HG03103 (cell line): Measurements from ENCODE around the gene FSD1.
A peak's percentile ranks its signal among the peaks of the same experiment; 100 is the strongest.
"Not testable (repeated sequence)": the region's sequence is repeated elsewhere in the genome, so short reads cannot be mapped to it uniquely, and the experiment has no call there.

Experiments used
- ATAC-seq: cut with Tn5 transposase; IDR thresholded peaks from one replicate; pipeline ENCODE4 v1.9.1; 2021; ENCODE audit warnings: low read depth; ENCODE audit not compliant: unreplicated experiment

FSD1 gene

GRCh38 chr19:4342314-4342614 lies 37.9 kb downstream of the FSD1 start:
- ATAC-seq = no peak

GRCh38 chr19:4342615-4343369 lies 38.4 kb downstream of the FSD1 start:
- ATAC-seq = peak; percentile 79

GRCh38 chr19:4343370-4344307 lies 39.2 kb downstream of the FSD1 start, which contains the start of gene MPND:
MPND (plus strand) TSS chr19:4343562; CDS start chr19:4343594, 32 bp downstream.
- ATAC-seq = peak; percentile 44

GRCh38 chr19:4345342-4346019 lies 41.1 kb downstream of the FSD1 start:
- ATAC-seq = no peak

GRCh38 chr19:4346020-4346383 lies 41.6 kb downstream of the FSD1 start:
- ATAC-seq = no peak

- ATAC-seq = no peak
These were observed 43.1 kb downstream of the FSD1 start for GRCh38 chr19:4347521-4347920.

GRCh38 chr19:4349225-4349624 lies 44.8 kb downstream of the FSD1 start:
- not testable (repeated sequence) for ATAC-seq

- no peak for ATAC-seq
These were observed 45.7 kb downstream of the FSD1 start for GRCh38 chr19:4350111-4350510.

GRCh38 chr19:4350726-4351125 lies 46.3 kb downstream of the FSD1 start:
- ATAC-seq = no peak

GRCh38 chr19:4352701-4353121 lies 48.3 kb downstream of the FSD1 start:
- ATAC-seq = no peak

GRCh38 chr19:4354282-4354681 lies 49.9 kb downstream of the FSD1 start:
- no peak for ATAC-seq

GRCh38 chr19:4354897-4355296 lies 50.5 kb downstream of the FSD1 start:
- no peak for ATAC-seq

- no peak for ATAC-seq
These were observed 52.8 kb downstream of the FSD1 start for GRCh38 chr19:4357095-4357797.

GRCh38 chr19:4357921-4358326 lies 53.5 kb downstream of the FSD1 start:
- no peak for ATAC-seq

- ATAC-seq = no peak
These were observed 54.6 kb downstream of the FSD1 start for GRCh38 chr19:4358709-4359626.

- ATAC-seq = no peak
These were observed 55.2 kb downstream of the FSD1 start for GRCh38 chr19:4359627-4360000.

GRCh38 chr19:4360081-4360569 lies 55.7 kb downstream of the FSD1 start:
- ATAC-seq = no peak

GRCh38 chr19:4360641-4361151 lies 56.3 kb downstream of the FSD1 start:
- no peak for ATAC-seq
